Panc1 (cell line): ENCODE data around the gene ADGRL3.

Experiments
- CTCF ChIP-seq: fragments of 450-650 bp; IDR thresholded peaks from 2 replicates; pipeline ENCODE4 v1.5.1; 2017; ENCODE audit warnings: mild to moderate bottlenecking
- POLR2AphosphoS5 ChIP-seq: IDR thresholded peaks from 2 replicates; pipeline ENCODE4 v1.6.1; 2012; ENCODE audit warnings: mild to moderate bottlenecking, low read depth, low read length, moderate library complexity
- SIN3A ChIP-seq: IDR thresholded peaks from 2 replicates; pipeline ENCODE4 v1.6.1; 2012; ENCODE audit warnings: low read depth, mild to moderate bottlenecking, low read length, moderate library complexity, borderline replicate concordance; ENCODE audit not compliant: insufficient read depth

DNA sequence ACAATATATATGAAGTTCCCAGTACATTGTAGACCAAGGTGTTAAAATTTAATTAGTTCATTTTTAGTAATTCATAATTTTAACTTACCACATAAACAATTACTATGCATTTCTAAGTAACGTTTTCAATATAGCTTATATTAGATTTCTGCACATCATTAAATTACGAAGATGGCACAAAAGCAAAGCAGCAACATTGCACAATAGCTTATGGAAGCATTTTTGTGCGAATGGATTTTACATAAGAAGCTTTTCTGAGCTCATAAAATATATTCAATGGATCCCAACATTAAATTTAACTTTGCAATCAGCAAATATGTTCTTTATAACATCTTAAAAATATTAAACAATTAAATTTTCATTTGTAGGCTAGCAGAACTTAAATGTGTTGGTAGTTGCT lies 875.4 kb downstream of the ADGRL3 start:
- TF ChIP-seq CTCF = no peak
- TF ChIP-seq POLR2AphosphoS5 = no peak
- TF ChIP-seq SIN3A = no peak
